GM12801 (cell line): Measurements from ENCODE around the gene AREL1.

Experiments used
- CTCF ChIP-seq: IDR thresholded peaks from one replicate; pipeline ENCODE4 v1.5.1; 2011; ENCODE audit warnings: control low read depth; ENCODE audit not compliant: insufficient read length; ENCODE audit errors: extremely low read depth

The AREL1 gene

GRCh38 chr14:74685056-74685455 lies 27.8 kb downstream of the AREL1 start:
- no peak for TF ChIP-seq CTCF

DNA sequence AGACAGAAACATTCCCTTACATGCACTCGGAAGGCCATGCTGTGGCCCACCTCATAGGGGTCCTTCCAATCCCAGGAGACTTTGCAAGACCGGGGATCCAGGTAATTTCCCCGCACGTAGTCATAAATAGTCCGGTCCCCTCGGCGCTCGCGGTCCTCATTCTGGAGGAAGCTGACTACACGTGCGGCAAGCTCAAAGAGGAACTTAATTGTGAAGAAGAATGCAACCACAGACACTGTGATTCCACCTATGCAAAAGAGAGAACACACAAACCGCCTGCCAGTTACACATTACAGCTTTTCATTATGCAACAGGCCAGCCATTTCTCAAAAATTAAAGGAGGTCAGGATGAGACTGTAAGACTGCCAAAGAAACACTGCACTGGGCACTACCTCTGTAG lies 28.4 kb downstream of the AREL1 start:
- TF ChIP-seq CTCF, result no peak

DNA sequence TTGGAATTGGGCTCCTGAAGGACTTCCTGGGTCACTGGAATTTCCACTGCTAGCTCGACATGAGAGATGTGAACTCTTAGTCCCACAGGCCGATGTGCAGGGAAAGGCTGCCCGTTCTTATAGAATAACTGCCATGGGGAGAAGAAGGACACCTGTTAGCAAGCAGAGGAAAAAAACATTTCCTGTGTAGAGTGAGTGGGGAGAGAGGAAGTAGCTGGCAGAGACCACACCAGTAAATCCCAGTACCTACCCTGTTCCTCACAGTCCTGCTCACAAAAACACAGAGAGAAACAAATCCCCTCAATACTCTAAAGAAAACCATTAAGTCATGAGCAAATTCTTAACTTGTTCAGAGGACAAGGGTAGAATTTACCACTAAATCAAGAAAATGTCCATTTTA lies 29.5 kb downstream of the AREL1 start:
- no peak for TF ChIP-seq CTCF

DNA sequence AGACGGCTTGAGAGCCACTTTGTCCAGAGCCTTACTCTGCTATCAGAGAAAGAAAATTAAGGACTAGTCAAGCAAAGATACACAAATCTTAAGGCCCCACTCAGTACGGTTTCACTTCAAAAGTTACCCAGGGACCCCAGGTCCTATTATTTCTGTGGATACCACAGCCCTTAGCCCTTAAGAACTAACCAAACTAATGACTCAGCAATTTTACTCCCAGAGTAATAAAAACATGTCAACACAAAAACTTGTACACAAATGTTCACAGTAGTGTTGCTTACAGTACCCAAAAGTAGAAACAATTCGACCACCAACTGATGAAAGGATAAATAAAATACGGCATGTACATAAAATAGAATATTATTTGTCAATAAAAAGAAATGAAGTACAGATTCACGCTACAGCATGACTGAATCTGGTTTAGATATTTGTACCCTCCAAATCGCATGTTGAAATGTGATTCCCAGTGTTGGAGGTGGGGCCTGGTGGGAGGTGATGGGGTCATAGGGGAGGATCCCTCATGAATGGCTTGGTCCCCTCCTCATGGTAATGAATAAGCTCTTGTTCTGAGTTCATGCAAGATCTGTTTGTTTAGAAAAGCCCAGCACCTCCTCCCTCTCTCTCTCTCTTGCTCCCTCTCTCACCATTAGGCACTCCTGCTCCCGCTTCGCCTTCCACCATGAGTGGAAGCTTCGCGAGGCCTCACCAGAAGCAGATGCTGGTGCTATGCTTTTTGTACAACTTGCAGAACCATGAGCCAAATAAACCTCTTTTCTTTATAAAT lies 30.5 kb downstream of the AREL1 start:
- no peak for TF ChIP-seq CTCF

- TF ChIP-seq CTCF, result no peak
These were observed 37.7 kb downstream of the AREL1 start for GRCh38 chr14:74675219-74675618.

DNA sequence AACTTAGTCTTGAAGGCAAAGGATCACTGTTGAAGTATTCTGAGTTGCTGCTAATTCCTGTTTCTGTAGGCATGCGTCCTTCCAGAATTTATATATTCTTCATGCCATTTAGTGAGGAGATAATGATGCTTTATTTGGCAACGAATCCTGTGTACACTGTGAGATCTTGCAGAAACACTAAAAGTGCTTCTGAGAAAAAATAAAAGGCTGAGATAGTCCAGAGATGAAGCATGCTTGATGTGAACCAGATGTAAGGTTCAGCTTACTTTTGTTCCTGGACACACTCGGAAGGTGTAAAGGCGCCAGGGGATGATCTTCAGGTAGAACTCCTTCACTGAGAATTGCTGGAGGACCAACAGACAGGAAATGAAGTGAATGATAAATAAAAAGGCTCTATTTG lies 39.1 kb downstream of the AREL1 start:
- TF ChIP-seq CTCF, result no peak

DNA sequence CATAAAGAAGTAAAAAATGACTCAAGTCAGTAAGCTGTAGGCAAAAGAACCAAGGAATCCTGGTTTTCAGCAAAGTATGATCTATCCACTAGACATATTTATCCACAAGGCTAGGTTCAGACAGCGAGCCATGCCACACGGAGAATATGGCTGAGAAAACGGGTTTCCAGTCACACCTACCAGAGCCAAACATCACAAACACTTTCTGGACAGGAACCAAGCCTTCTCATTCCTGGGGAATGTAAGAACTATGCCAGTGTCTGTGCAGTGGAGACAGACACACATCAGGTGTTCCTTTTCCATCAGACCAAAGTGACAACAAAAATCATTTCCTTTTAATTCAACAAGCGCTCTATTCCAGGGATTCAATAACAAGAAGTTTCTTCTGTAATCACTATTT lies 41.1 kb downstream of the AREL1 start:
- TF ChIP-seq CTCF, result no peak
